Stimulated activated CD8-positive, alpha-beta memory T cell treated with anti-CD3 and anti-CD28 coated beads, Interleukin-4, amount 100 ng/mL, for 4 hours (primary cell): ENCODE data around the gene NFIL3.
"Not testable (repeated sequence)": the region's sequence is repeated elsewhere in the genome, so short reads cannot be mapped to it uniquely, and the experiment has no call there.

Experiments used
- DNase-seq, 2 donors: peaks; one replicate each; pipeline ENCODE4 v3.0.0-alpha.2; 2020; ENCODE audit warnings: low read depth in 2 of 2, low spot score in 1 of 2

NFIL3 gene

DNA sequence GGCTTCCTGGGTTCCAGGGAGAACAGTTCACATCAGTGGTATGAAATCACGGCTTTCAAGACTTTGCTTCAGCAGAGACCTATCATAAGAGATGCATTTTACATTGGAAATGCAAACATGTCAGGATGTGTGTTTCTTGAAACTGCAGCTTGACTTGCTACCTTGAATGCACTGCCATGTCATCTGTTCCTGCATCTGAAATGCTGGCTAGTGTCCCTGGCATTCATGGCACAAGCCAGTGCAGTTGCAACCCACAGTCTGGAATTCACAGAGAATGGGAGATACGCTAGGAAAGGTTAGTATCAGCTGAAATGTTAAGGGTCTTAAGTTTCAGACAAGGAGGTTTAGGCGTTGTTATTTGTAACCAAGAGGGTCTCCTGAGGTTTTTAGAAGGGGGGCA is 24.7 kb downstream of the NFIL3 start:
- DNase-seq: no peak

DNA sequence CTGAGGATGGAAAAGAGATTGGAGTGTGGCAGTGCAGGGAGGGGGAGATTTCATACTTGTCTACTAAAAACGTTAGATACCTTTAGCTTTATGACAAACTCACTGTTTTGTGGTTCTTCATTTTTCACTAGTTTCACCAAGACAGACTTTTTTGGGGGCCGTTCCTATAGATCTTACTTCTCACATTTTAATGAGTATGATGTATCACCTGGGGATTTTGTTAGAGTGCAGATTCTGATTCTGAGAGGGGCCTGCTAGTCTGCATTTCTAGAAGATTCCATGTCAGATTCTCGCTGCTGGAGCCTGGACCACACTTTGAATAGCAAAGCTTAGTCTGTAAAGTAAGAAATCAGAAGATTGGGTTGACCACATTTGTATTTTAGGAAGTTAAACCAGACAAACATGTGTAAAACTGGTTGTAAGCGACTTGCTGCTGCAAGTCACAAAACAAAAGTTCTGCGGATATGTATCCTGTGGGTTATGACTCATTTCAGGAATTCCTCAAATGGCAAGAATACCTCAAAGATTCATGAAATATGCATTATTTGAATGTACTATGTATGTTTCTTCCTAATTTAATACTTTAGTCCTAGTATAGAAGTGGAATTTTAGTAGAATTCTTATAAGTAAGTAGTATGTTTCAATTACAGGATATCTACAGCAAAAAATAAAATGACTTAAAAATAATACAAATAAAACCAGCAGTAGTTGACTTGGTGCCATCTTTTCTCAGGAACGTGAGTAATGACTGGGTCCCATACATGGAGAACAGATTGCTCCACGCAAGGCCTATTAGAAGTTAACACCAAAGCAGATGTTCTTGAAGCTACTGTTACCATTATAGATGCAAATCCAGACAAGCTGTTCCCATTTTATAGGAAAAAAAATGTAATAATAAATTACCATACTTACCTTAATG is 27.8 kb downstream of the NFIL3 start:
- DNase-seq: no peak

DNA sequence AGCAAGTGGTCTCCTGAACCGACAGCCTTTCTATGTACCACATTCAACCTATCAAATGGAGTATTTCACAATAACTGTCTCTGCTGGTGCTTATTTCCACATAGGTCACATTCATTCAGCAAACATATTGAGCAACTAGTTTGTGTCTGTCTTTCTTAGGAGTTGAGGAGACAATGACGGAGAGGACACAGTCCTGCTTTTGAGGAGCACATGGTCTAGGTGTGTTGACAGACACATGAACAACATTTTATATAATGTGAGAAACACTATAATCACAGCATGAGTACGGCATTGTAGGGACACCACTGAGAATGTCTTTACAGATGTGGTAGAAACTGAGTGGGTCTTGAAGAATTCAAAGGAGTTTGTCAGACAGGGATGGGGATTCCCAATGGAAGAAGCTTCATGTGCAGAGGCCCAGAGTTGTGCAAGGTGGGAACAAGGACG is 28.5 kb downstream of the NFIL3 start:
- DNase-seq: no peak

DNA sequence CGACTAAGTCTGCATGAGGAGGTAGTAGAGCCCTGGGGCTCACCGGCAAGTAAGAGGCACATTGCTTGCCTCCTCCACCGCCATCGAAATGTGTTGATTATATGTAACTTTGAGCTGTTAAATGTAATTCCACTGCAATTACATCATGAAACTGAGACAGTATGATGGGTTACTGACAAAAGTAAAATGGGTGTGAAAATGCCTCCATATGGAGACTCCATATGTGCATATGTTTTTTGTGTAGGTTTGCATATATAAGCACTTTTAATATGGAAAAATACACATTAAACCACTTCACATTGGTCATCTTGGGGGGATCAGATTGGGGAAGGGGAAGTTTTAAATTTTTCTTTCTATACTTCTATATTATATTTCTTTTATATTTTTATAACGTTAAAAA is 29.8 kb downstream of the NFIL3 start:
- DNase-seq: no peak

DNA sequence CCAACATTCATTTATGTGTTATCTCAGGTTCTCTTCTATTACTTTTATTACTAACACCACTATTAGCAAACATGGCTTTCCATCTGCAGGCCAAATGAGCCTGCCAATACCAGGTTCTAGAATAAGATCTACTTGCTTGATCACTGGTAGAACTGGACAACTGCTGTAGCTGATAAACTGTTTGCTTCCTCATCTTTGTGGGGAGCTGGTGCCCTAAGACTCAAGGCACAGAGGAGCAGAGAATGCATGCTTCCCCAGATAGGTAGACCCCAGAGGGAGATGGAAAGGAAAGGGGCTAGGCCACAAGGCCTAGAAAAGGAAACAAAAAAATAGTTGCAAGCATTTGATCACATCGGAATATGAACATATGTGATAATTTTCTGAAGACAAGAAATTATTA is 31.2 kb downstream of the NFIL3 start:
- no peak for DNase-seq

DNA sequence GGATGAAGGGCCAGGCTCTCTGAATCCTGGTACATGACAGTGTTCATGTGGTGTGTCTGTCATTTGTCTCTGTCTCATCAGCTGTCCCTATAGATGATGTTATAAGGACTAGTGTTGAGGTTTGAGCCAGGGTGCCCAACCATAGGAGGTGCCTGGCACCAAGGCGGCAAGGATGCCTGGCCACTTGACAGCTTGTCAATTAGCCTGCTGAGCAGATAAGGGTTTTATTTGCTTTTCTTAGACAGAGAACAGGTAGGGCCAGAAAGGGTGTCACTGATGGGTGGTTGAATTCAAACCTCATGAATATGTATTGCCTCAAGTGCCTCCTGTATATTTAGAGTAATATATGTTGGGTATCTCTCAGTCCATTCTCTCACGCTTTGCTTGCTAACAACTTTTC is 31.8 kb downstream of the NFIL3 start:
- DNase-seq: no peak

DNA sequence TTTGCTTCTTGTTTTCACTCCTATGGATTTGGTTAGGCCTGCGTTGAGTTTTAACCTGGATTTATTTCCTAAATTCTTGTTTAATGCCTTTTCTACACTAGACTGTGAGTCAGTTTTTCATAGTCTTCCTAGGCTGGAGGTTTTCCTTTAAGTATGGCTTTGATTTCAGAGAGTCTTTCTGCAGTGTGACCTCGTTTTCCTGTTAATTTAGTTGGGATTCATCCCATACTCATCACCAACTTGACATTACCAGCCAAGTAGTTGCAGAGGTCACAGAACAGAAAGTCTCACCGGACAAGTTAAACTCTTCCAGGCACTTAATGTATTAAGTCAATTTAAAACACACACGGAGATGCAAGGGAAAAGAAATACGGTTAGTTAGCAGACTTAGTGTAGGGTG is 32.2 kb downstream of the NFIL3 start:
- no peak for DNase-seq

DNA sequence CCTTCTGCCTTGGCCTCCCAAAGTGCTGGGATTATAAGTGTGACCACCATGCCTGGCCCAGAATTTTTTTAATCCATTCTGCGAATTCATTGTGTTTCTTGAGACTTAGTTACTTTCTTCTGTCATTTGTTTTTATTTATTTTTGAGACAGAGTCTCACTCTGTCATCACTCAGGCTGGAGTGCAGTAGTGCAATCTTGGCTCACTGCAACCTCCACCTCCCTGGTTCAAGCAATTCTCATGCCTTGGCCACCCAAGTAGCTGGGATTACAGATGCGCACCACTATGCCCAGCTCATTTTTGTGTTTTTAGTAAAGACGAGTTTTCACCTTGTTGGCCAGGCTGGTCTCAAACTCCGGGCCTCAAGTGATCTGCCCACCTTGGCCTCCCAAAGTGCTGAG is 33.9 kb downstream of the NFIL3 start:
- DNase-seq: not testable (repeated sequence)

DNA sequence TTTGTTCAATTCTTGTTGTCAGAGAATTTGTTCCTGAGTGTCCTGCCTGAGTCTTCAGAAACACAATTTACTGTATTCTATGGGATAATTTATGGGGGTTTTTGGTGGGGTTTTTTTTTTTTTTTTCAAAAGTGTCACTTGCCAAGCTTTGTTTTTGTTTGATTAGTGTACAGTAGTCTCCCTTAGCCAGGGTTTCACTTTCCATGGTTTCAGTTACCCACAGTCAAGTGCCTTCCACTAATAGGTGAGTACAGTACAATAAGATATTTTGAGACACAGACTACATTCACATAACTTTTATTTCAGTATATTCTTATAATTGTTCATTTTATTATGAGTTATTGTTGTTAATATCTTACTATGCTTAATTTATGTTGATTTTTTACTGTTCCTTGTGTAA is 36.9 kb downstream of the NFIL3 start:
- no peak for DNase-seq

DNA sequence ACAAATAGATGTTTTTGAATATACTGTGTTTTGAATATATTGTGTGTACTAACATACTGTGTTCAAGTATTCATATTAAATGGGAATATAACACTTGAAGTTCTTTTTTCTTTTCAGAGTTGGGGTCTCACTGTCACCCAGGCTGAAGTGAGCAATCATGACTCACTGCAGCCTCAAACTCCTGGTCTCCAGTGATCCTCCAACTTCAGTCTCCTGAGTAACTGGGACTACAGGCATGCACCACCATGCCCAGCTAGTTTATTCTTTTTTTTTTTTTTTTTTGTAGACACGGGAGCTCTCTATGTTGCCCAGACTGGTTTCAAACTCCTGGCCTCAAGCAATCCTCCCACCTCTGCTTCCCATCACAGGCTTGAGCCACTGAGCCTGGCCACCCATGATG is 38.7 kb downstream of the NFIL3 start:
- no peak for DNase-seq

DNA sequence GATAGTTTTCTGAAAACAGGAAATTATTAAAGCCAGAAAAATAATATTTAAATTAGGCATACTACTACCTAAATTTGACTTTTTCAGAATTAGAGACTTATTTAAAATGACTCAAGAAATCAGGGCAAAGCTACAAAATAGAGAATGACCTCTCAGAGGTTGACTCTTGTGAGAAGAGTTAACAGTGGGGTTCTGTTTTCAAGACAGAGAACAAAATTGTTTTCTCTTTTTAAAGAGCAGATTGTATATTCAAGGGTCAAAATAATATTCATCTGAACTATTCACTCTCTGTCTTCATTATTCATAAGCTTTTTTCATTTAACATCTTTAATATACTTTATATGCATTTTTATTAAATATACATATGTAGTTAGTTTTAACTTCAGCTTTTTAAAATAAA is 40.1 kb downstream of the NFIL3 start:
- no peak for DNase-seq

DNA sequence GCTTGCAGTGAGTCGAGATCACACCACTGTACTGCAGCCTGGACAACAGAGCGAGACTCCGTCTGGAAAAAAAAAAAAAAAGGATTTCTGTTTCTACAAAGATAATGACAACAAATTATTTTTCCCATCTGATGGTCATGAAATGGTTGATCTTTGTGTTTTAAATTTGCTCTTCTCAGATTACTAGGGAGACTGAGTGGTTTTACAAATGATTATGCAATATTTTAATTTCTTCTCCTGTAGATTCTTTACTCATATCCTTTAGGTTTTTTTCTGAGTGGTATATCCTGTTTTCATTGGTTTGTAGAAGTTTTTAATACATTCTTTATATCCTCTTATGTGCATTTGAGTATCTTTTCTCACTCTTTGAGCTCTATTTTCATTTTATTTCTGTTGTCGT is 41.3 kb downstream of the NFIL3 start:
- no peak for DNase-seq

DNA sequence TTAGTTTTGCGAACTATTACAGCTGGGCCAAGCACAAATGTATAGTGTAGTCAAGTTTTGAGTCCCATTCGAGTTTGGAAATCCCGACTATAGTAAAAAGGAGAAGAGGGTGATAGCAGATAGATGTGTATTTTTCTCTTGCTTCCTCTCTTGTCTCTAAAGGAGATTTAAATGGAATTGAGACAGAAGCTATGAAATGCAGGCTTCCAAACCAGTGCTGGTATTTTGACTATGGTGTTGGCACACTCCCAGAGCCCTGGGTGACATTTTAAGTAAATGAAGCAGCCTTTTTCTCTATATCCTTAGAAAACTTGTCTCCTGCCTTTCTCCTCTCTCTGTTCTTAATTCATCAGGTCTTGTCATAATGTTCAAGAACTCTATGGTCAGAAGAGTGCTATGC is 44.2 kb downstream of the NFIL3 start:
- no peak for DNase-seq

DNA sequence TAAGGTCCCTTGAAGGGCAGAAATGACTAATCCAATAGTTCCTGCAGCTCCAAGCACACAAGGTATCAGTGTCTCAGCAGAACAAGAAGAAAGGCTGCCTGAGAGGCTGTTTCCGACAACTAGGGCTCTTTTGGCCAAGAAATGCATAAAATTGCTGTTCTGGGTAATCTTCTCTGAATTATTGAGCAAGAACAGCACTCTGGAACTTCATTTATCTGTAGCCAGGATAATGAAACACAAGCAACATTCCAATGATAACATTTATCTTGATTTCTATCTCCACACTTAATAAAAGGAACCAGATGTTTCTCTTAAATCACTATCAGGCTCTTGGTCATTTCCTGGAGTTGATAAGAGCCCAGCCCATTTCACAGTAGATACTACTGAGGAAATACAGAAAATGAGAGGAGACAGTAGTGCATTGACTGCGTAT is 44.9 kb downstream of the NFIL3 start:
- DNase-seq: no peak

DNA sequence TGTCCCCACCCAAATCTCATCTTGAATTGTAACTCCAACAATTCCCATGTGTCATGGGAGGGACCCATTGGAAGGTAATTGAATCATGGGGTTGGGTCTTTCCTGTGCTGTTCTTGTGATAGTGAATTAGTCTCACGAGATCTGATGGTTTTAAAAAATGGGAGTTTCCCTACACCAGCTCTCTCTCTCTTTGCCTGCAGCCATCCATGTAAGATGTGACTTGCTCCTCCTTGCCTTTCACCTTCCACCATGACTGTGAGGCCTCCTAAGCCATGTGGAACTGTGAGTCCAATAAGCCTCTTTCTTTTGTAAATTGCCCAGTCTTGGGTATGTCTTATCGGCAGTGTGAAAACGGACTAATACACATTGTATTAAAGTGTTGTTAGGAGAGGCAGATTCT is 45.6 kb downstream of the NFIL3 start:
- not testable (repeated sequence) for DNase-seq

DNA sequence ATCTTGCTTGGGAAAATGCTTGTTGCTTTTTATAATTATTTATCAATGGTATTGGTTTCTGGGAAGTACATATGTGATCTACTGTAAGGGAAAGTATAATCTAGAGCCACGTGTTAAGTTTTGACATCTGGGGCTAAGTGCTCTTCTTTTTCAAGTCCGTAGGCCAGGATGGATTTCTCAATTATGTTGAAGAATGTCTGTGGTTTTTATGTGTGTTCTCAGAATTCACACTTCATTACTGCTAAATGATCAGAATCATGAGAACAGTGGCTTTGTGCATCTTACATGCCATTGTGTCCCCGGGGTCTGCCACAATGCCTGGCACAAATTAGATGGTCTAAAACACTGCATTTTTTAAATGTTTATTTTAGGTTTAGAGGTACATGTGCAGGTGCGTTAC is 47.4 kb downstream of the NFIL3 start:
- no peak for DNase-seq

DNA sequence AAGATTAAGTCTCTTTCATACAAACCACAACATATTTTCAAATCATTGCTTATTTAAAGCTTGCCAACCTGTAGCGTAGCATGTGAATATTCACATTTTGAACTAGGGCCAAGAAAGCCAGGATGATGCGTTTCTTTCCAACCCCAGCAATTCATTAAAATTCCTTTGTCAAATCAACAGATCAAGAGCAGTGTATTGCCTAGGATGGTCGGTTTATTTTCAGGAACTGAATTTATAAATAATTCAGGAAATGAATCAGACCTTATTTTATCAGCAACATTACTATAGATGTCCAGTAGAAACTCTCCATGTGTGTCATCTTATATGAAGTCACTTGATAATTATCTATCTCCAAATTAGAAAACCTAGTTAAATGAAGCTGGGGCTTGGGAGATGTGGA is 48.7 kb downstream of the NFIL3 start:
- no peak for DNase-seq

DNA sequence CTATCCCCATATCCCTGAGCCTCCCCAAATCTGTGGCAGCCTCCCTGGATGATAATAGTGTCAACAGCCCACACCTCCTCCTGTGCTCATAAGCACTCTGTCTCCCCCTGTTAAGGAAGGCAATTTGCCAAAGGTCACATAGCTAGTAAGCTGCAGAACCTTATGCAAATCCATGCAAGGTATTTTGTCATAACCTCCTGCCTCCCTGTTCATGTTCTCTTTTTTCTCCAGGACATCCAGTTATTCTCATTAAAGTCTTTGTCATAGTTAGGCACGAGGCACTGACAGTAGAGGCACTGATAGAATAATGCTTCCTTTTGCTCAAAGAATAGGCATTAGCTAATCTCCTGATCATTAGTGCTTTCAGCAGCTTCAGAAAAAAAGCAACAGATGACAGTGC is 51.7 kb downstream of the NFIL3 start:
- DNase-seq: no peak

DNA sequence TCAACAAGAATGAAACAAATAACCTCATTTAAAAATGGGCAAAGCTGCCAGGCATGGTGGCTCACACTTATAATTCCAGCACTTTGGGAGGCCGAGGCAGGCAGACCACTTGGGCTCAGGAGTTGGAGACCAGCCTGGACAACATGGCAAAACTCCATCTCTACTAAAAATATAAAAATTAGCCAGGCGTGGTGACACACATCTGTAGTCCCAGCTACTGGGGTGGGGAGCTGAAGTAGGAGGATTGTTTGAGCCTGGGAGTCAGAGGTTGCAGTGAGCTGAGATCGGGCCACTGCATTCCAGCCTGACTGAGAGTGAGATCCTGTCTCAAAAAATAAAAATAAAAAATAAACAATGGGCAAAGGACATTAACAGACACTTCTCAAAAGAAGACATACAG is 53.6 kb downstream of the NFIL3 start:
- DNase-seq: not testable (repeated sequence)

DNA sequence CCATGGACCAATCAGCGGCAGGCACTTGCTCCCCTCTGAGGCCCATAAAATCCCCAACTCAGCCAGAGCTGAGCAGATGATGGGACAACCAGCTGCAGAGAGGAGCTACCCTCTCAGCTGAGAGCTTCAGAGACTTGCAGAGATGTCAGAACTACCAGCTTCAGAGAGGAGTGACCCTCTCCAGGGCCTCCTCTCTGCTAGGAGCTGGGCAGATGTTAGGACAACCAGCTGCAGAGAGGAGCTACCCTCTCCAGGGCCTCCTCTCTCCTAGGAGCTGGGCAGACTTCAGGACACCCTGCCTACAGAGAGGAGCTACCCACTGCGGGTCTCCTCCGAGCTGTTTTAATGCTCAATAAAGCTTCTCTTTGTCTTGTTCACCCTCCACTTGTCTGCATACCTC is 58.9 kb downstream of the NFIL3 start:
- no peak for DNase-seq

DNA sequence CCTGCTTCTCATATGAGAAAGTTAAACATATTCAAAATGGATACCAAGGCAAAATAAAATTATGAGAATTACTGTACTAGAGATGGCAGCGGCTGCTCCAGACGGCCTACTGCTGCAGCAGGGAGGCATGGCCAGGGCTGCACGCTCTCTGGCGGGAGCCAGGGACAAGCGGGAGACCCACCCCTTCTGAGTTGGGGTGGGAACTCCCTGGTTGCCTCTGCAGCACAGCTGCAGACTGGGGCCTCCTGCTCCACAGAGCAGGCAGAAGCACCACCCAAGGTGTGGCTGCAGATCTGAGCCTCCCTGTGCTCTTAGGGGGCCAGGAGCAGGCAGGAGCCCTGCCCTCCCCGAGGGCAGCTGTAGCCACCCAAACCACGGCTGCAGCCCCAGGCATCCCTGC is 59.6 kb downstream of the NFIL3 start:
- DNase-seq: no peak

DNA sequence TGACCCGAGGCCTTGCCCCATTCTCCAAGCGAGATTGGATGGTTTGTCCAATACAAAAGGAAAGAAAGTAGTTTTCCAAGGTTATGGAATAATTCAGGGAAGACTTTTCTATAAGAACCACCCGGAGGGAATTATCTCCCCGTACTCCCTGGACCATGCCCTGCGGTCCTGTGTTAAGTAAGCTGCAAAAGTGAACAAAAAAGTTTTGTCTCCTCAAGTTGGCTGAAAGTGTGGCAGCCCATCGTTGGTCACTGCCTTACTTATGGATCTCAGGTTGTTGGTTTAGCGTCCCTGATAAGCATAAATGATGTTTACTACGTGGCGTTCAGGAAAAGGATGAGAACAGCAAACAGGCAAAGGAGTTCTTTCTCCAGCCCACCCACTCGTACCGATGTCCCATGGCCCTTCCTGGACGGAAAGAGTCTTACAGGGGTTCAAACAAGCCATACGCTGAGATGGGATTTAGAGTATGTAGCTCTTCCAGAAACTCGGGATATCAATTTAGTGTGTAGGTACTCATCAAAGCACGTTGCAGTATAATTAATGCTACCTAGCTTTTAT is 61.5 kb downstream of the NFIL3 start:
- DNase-seq: no peak
